Gastroesophageal sphincter (tissue), 3 donors: ENCODE measurements around the gene OPCML.

ENCODE experiments used
- EP300 ChIP-seq: sonication (generic); formaldehyde crosslinking; IDR thresholded peaks from one replicate; pipeline ENCODE4 v1.6.1; 2017; ENCODE audit warnings: antibody characterized with exemption, mild to moderate bottlenecking
- TF ChIP-seq, protein P1 (sequence below), 4 experiments: fragments of 200-600 bp in 2 of 4; fragments of 450-650 bp in 2 of 4; sonication (generic) in 1 of 4; IDR thresholded peaks; one replicate each; pipeline ENCODE4 v1.5.1; 2017 to 2019; ENCODE audit warnings: antibody characterized with exemption in 4 of 4, mild to moderate bottlenecking in 2 of 4, moderate library complexity in 2 of 4

- TF ChIP-seq, protein P1, sequence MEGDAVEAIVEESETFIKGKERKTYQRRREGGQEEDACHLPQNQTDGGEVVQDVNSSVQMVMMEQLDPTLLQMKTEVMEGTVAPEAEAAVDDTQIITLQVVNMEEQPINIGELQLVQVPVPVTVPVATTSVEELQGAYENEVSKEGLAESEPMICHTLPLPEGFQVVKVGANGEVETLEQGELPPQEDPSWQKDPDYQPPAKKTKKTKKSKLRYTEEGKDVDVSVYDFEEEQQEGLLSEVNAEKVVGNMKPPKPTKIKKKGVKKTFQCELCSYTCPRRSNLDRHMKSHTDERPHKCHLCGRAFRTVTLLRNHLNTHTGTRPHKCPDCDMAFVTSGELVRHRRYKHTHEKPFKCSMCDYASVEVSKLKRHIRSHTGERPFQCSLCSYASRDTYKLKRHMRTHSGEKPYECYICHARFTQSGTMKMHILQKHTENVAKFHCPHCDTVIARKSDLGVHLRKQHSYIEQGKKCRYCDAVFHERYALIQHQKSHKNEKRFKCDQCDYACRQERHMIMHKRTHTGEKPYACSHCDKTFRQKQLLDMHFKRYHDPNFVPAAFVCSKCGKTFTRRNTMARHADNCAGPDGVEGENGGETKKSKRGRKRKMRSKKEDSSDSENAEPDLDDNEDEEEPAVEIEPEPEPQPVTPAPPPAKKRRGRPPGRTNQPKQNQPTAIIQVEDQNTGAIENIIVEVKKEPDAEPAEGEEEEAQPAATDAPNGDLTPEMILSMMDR (IDR thresholded peaks at IDR 0.05), result no peak
- TF ChIP-seq EP300, result no peak
Observed at GRCh38 chr11:133234883-133235282, 297.4 kb downstream of the OPCML start.
